ENCODE data around the gene DBNL. TPM values are rescaled to one million over a fixed set of nuclear protein-coding genes. Genes with fewer than 3 reads are reported as not detected.

DBNL gene
- total RNA-seq, 1 donor from 2014 or later, result 68.0 TPM

- Mint-ChIP-seq H3K4me3 (ENCODE audit: low read depth) (peak overlapping the region; percentile 58), H3K27me3 (peaks cover 23% of the 10 kb centered on the region), H3K27ac (no peak overlapping the region), H3K36me3 (ENCODE audit: insufficient read depth) (no peaks in the 10 kb centered on the region), H3K9me3 (ENCODE audit: low read depth) (no peaks in the 10 kb centered on the region), H3K4me1 (ENCODE audit: low read depth) (peaks cover 5% of the 10 kb centered on the region)
- TF ChIP-seq CTCF (IDR thresholded peaks at IDR 0.05; ENCODE audit: unreplicated experiment), result no peak
- DNase-seq (ENCODE audit: low spot score, unreplicated experiment), result no peak
Measured at GRCh38 chr7:44101966-44102845, 57.7 kb downstream of the DBNL start.

- Mint-ChIP-seq H3K36me3 (ENCODE audit: insufficient read depth) (no peaks in the 10 kb centered on the region), H3K27ac (no peak overlapping the region), H3K27me3 (peaks cover 23% of the 10 kb centered on the region), H3K9me3 (ENCODE audit: low read depth) (no peaks in the 10 kb centered on the region), H3K4me1 (ENCODE audit: low read depth) (peaks cover 5% of the 10 kb centered on the region), H3K4me3 (ENCODE audit: low read depth) (peak overlapping the region; percentile 71)
- no peak for TF ChIP-seq CTCF (IDR thresholded peaks at IDR 0.05; ENCODE audit: unreplicated experiment)
- no peak for DNase-seq (ENCODE audit: low spot score, unreplicated experiment)
Measured at GRCh38 chr7:44102846-44103565, 58.5 kb downstream of the DBNL start.

- H3K9me3 Mint-ChIP-seq (ENCODE audit: low read depth), result no peaks in the 10 kb centered on the region
- peak overlapping the region; percentile 71 for H3K4me3 Mint-ChIP-seq (ENCODE audit: low read depth)
- H3K27me3 Mint-ChIP-seq, result peaks cover 23% of the 10 kb centered on the region
- peaks cover 5% of the 10 kb centered on the region for H3K4me1 Mint-ChIP-seq (ENCODE audit: low read depth)
- no peak overlapping the region for H3K27ac Mint-ChIP-seq
- no peaks in the 10 kb centered on the region for H3K36me3 Mint-ChIP-seq (ENCODE audit: insufficient read depth)
- no peak for DNase-seq (ENCODE audit: low spot score, unreplicated experiment)
- no peak for TF ChIP-seq CTCF (IDR thresholded peaks at IDR 0.05; ENCODE audit: unreplicated experiment)
Measured at GRCh38 chr7:44103566-44103922, 59.0 kb downstream of the DBNL start.

- DNase-seq (ENCODE audit: low spot score, unreplicated experiment), result no peak
- no peaks in the 10 kb centered on the region for H3K9me3 Mint-ChIP-seq (ENCODE audit: low read depth)
- H3K36me3 Mint-ChIP-seq (ENCODE audit: insufficient read depth), result no peaks in the 10 kb centered on the region
- TF ChIP-seq CTCF (IDR thresholded peaks at IDR 0.05; ENCODE audit: unreplicated experiment), result peak; percentile 25
- no peak within 1 kb of the TSS for H3K27ac Mint-ChIP-seq
- H3K27me3 Mint-ChIP-seq, result peaks cover 23% of the 10 kb centered on the region
- peak within 1 kb of the TSS; percentile 71 for H3K4me3 Mint-ChIP-seq (ENCODE audit: low read depth)
- H3K4me1 Mint-ChIP-seq (ENCODE audit: low read depth), result peaks cover 5% of the 10 kb centered on the region
Measured at GRCh38 chr7:44103923-44104859, 59.7 kb downstream of the DBNL start, which contains the start of gene AEBP1. Gene AEBP1, plus strand, starts transcription at chr7:44104345. Its CDS starts 321 bp downstream, at chr7:44104666.

Measured in progenitor cell of endocrine pancreas (in vitro differentiated cells).